Myometrial cell (primary cell): ENCODE results near the gene DDX5. TPM values are rescaled to one million over a fixed set of nuclear protein-coding genes. Genes with fewer than 3 reads are reported as not detected.

Source experiments
- total RNA-seq: library from RNA; depleted of rRNA; stranded (reverse); fragments of >200 nt; gene quantifications from 2 replicates; pipeline ENCODE4 v1.2.3, GENCODE V29; 2015

The DDX5 gene
- total RNA-seq = 276 and 612 TPM in 2 replicates

DNA sequence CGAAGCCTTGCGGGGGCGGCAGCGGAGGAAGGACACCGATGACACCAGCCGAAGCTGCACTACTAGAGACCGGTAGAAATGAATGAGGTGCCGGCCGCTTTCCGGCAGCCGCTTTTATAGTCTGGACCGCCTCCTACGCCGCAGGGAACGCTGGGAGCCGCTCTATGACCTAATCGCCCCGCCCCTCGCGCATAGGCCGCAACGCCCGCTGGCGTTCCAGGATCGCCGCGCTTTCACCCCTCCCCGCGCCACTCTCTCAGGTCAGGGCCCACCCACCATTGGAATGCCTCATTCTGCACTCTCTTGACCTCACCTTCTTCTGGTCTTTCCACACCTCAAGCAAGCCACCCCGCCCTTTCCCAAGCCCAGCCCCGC lies at the start of gene DDX5:
TSS of gene DDX5 (minus strand) at position 89 of the 375 bp plus-strand sequence. CDS start 170 bp downstream, outside the sequence.

DNA sequence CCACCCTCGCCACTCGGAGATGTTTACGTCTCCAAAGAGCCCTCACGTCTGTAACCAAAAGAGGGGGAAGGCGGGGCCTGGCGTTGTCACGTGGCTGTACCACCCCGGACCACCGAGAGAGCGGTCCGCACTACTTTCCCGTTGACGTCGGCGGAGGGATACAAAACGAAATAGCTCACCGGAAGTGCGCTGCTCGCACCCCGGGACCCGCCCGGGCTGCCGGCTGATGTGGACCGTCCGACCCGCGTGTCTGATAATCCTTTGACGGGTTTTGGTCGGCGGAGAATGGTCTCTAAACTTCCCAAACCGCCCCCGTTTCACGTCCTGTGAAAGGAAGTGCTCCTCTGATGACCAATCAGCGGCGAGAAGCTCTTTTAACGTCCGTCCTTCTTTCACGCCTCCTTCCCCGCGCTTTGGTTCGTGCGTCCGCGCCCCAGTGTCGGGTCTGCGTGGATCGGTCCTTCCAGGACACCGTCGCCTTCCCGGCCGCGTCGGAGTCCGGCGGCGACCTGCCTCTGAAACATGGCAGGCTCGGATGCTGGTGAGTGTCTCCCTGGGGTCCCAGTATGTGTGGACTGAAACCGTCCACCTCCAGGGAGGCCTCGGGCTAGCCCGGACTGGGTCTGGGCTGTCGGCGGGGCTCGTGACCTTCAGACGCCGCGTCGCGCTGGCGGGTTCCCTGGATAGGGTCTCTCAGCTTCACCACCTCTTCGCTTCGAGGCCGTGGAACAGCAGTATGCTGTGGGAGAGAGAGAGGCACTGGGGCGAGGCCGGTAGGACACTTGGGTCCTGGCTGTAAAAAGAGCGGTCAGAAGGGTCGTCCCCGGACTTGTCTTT lies 705 bp upstream of the DDX5 start, which contains the start of gene CEP95:
TSS of gene CEP95 (plus strand) at position 402 of the 837 bp plus-strand sequence. CDS start at position 523, 121 bp downstream.

DNA sequence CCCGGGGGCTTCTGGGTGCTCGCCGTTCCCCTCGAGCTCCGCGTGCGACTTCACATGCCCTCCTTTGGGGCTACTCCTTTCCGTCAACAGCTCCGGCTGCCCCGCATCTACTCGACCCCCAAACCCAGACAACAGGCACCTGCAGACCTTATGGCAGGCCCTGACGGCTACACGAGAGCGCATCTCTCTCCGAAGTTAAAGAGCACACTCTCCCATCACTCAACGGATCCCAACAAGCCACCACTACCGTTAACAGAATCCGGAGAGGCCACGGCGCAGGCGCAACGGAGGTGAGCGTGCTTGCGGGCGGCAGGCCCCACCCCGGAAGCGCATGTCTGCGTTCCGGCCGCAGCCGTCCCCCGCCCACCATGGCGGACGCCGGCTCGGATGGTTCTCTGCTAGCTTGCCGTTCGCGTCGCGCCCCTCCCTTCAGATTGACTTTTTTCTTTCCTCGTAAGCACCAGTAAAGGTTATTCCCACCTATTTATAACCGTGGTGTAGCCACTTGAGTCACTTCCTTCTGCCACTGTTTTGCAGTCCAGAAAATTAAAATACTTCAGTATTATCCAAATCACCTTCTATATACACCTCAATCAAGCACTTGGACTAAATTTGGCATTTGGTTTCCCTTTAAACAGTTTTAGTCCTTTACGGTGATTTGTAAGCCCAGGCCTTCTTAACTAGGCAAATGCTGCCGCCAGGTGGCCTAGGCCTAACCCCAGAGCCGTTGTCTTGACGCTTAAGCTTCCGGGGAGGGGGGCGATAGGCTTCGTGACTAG lies 9.1 kb downstream of the DDX5 start, which contains the start of gene POLG2:
TSS of gene POLG2 (minus strand) at position 269 of the 779 bp plus-strand sequence. CDS start at position 183, 86 bp downstream.

DNA sequence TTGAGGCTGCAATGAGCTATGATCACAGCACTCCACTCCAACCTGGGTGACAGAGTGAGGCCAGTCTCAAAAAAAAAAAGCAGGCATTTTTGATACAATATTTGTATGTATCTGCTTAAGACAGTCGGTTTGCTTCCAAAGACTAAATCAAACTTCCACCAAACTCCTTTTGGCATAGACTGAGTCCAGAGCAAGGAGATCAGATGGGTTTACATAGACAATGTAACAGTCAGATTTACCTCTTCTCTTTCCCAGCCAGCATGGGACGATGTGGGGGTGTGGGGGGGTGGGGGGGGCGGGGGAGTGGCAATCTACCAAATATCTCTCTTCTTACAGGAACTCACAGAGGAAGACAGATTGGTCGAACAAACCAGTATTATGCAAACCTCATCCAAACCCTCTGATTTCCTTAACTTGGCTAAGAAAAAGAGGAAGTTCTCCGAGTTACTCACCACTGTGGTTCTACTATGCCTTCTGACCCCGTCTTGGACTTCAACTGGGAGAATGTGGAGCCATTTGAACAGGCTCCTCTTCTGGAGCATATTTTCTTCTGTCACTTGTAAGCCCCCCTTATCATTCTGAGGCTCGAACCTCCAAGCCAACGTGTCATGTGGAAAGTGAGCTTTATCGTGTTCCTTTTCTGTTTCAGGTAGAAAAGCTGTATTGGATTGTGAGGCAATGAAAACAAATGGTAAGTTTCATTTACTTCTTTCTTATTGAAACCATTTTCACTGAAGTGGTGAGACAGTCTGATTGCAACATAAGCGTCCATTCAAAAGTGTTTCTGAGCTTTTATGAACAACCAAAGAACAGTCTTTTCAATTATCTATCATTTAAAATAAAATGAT lies 57.2 kb downstream of the DDX5 start, which contains the start of gene MILR1:
TSS of gene MILR1 (plus strand) at position 451 of the 848 bp plus-strand sequence. CDS start at position 505, 54 bp downstream.

Other genes with a start within 250 kb of the DDX5 start
- gene TEX2, start 243.0 kb downstream of the DDX5 start, total RNA-seq = 28.0 and 29.1 TPM in 2 replicates
- gene PECAM1, start 115.4 kb downstream of the DDX5 start, total RNA-seq = under 0.01 TPM in 1 of 2 replicates, not detected in the other
- gene MILR1, start 57.2 kb downstream of the DDX5 start, total RNA-seq = 25.4 and 31.7 TPM in 2 replicates
- 2.3 and 2.6 TPM in 2 replicates for gene POLG2, start 9.2 kb downstream of the DDX5 start, total RNA-seq
- gene CEP95, start 688 bp upstream of the DDX5 start, total RNA-seq = 4.8 and 23.4 TPM in 2 replicates
- 41.5 and 45.3 TPM in 2 replicates for gene SMURF2, start 156.0 kb upstream of the DDX5 start, total RNA-seq